GM19395 (cell line): ENCODE measurements around the gene HSD11B2.

Source experiments
- ATAC-seq: cut with Tn5 transposase; IDR thresholded peaks from one replicate; pipeline ENCODE4 v1.9.1; 2021; ENCODE audit warnings: mild to moderate bottlenecking, moderate library complexity; ENCODE audit not compliant: unreplicated experiment

The HSD11B2 gene

DNA sequence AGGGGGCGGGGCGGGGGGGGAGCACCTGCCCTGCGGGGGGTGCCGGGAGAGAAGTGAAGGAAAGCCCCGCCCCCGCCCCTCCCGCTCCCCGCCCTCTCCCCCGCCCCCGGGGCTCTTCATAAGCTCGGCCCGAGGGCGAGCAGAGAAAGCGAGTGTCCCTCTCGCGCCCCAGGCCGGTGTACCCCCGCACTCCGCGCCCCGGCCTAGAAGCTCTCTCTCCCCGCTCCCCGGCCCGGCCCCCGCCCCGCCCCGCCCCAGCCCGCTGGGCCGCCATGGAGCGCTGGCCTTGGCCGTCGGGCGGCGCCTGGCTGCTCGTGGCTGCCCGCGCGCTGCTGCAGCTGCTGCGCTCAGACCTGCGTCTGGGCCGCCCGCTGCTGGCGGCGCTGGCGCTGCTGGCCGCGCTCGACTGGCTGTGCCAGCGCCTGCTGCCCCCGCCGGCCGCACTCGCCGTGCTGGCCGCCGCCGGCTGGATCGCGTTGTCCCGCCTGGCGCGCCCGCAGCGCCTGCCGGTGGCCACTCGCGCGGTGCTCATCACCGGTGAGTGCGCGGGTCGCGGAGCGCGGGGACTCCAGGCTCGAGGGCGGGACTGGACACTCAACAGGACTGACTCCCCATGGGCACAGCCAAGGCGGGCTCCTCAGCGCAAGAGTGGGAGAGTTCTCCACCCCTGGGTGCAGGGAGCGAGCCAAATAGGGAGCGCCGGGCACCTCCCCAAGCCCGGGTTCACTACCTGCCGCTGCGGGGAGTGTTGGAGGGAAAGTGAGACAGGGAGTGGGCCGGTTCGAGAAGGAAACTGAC, at the start of gene HSD11B2:
Gene HSD11B2 (plus strand): TSS at position 145 of the 798 bp plus-strand sequence. CDS start 128 bp downstream, at position 273.
- no peak for ATAC-seq

DNA sequence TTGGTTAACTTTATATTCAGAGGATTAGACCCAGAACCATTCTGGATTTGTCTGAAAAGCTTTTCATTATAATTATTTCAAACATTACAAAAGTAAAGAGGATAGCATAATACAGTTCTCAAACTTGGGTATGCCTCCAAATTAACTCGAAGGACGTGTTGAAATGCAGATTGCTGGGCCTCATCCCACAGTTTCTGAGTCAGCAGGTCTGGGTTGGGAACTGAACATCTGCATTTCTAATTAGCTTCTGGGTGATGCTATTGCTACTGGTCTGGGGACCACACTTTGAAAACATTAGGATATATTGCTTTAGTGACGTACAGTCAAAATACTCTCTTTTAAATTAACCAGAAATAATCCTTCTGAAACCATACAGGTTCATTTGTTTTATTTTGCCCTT, 47.6 kb upstream of the HSD11B2 start:
- no peak for ATAC-seq

- ATAC-seq: no peak
Measured at GRCh38 chr16:67384778-67385510, 46.0 kb upstream of the HSD11B2 start.

DNA sequence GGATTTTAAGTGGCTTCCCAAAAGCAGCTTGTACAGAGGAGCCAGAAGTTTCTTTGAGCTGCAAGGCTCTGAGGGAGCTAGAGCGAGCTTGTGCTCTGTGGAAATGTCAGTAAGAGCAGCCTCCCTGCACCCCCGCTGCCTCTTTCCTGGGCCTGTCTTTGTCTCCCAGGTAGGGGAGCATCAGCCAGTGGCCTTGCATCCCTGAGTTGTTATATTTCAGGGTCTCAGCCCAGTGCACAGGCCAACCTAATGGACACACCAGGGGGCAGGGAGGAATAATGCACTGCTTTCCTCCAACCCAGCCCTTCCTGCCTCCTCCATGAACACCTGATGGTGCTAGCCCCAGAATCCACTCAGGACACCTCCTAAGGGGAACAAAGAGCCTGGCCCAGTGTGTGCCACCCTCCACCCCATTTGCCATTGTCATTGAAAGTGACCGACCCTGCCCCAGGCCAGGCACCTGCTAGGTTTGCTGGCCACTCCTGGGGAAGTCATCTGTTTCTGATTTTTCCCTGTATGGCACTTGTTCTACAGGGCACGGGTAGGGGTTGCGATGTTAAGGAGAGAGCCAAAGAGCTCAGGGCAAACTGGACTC, 44.0 kb upstream of the HSD11B2 start:
- no peak for ATAC-seq

DNA sequence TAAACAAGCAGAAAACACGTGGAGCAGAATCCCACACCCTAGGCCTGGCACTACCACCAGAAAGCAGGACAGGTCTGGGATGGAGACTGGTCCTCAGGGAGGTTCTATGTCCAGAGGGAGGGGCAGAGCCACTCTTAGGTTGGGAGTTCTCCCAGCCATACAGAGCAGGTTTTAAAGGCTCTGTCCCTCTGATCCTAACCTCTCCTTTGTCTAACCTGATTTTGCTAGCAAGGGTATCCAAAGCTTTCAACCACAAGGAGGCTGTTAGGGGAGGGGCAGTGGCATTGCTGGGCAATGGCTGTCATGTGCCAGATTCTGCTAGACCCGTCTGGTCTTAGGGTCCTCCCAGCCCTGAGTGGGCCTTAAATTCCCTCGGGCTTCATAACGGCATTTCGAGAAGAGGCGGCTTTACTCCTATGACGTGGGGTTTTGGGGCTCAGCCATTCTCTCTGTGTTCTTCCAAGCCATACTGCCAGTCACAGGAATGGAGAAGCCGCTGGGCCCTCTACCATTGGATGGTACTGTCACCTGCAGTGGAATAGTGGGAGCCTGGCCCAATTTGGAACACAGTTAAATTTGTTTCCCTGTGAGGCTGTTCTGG, 43.3 kb upstream of the HSD11B2 start:
- no peak for ATAC-seq

GRCh38 chr16:67388191-67388590, 42.7 kb upstream of the HSD11B2 start:
- ATAC-seq: no peak

GRCh38 chr16:67388591-67388990, 42.3 kb upstream of the HSD11B2 start:
- ATAC-seq: no peak

GRCh38 chr16:67389911-67390815, 40.8 kb upstream of the HSD11B2 start:
- ATAC-seq: no peak

- no peak for ATAC-seq
Measured at GRCh38 chr16:67390816-67391423, 40.0 kb upstream of the HSD11B2 start.

GRCh38 chr16:67391424-67392300, 39.3 kb upstream of the HSD11B2 start:
- no peak for ATAC-seq

- ATAC-seq: no peak
Measured at GRCh38 chr16:67392301-67393059, 38.4 kb upstream of the HSD11B2 start.

DNA sequence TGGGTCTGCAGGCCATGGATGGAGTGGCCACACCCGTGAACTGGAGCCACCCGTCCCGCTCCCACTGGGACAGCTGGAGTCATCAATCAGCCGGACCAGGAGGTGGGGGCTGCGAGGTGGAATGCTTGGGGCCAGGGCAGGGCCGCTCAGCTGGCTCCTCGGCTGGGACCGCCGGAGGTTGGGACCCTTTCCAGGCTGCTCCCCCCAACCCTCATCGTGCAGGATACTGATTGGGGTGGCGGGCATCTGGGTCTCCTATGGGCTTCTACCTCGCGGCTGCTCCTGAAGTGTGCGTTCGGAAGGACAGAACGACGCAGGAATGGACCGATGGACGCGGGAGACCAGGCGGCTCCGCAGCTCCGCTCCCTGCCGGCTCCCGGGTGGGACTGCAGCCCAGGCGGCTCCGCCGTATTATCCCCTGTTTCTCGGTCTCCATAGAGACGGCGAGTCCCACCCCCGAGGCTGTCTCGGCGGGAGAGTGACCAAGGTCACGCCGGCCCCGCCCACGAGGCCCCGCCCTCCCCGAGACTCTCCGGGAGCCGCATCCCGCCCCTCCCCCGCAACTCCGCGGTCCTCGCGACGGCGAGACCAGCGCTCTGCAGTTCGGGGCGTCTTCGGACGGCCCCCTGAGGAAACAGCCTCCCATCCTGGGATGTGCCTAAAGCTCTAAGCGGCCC, 37.7 kb upstream of the HSD11B2 start, which contains the start of gene TPPP3:
Gene TPPP3 (minus strand): TSS at position 388 of the 677 bp plus-strand sequence. CDS start 2,387 bp downstream, outside the sequence.
- no peak for ATAC-seq

DNA sequence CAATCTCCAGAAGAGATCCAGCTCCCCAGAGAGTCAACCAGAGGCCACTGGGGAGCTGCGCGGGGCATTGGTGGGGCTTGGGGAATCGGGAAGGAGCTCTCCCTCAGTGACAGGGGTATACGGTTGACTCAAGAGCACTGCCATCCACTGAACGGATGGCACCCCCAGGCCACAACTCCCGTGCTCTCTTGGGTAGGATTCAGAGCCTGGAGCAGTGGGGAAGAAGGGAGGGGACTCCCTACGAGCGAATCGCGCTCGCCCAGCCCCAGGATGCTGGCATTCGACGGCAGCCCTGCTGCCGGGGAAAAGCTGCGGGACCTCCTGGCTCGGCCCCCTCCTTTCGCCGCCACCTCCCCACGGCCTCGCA, 37.1 kb upstream of the HSD11B2 start:
- ATAC-seq: no peak

DNA sequence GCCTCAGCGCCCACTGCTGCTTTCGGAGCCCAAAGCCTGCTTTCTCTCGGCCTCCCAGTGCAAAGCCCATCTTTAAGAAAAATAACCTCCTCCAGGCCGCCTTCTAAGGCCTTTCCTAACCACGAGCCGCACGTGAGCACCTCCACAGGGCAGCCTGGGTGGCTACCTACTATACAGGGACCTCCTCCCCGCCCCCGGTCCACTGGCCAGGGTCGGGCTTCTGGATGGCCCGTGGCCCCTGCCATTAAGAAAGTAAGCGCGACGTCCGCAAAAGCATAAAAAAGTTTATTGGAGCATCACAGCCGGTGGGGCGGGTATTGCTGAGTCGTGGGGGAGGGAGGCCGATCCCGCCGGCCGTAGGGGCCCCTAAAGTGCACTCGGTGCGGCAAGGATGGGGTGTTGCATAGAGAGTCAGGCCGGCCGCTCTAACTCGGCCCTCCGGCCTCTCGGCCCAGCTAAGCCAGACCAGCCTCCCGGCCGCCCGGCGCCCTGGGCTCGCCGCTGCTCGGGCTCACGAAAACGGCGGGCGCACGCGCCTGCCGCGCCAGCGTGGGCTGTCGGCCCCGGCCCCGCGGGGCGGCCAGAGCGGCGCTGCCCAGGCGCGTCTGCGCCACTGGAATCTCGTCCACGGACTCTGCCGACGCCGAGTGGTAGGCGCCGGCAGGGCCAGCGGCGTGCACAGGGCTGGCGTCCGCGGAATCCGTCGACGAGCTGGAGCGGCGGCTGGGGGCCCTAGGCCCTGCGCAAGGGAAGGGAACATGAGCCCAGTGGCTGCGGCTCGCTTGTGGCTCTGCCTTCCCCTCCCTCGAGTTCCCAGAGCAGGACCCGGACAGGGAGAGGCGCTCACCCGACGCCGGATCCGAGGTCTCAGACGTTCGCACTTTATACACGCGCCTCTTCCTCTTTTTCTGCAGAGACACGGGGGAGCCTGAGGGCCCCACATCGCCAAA, 36.5 kb upstream of the HSD11B2 start:
- no peak for ATAC-seq

GRCh38 chr16:67395105-67395457, 35.8 kb upstream of the HSD11B2 start:
- ATAC-seq: no peak

- no peak for ATAC-seq
Measured at GRCh38 chr16:67395458-67396158, 35.3 kb upstream of the HSD11B2 start.
